Peyer's patch (tissue), 4 donors: ENCODE results near the gene NTN3. TPM values are rescaled to one million over a fixed set of nuclear protein-coding genes. Genes with fewer than 3 reads are reported as not detected.
A peak's percentile ranks its signal among the peaks of the same experiment; 100 is the strongest.

Source experiments
- DNase-seq, 3 donors: peaks; one replicate each; pipeline ENCODE4 v3.0.0-alpha.2; 2017 to 2019
- H3K27ac ChIP-seq, 4 donors: fragments of 200-600 bp; sonication (generic); one replicate each; pipeline ENCODE4 v1.5.1; 2016 to 2019
- H3K27me3 ChIP-seq, 2 donors: fragments of 200-600 bp; sonication (generic); one replicate each; pipeline ENCODE4 v1.5.1; 2019
- H3K36me3 ChIP-seq, 3 donors: fragments of 200-600 bp; sonication (generic); one replicate each; pipeline ENCODE4 v1.5.1; 2016 to 2019
- H3K4me1 ChIP-seq, 4 donors: fragments of 200-600 bp; sonication (generic); one replicate each; pipeline ENCODE4 v1.5.1; 2016 to 2019
- H3K4me3 ChIP-seq, 4 donors: fragments of 200-600 bp; sonication (generic); 1 replicate in 3 of 4; 2 replicates in 1 of 4; pipeline ENCODE4 v1.5.1; 2016 to 2019; ENCODE audit warnings: mild to moderate bottlenecking in 1 of 4
- H3K9me3 ChIP-seq, 4 donors: fragments of 200-600 bp; sonication (generic); one replicate each; pipeline ENCODE4 v1.5.1; 2016 to 2019; ENCODE audit warnings: mild to moderate bottlenecking in 1 of 4
- CTCF ChIP-seq, 6 experiments: fragments of 450-650 bp in 4 of 6; fragments of 200-600 bp in 2 of 6; sonication (generic) in 1 of 6; IDR thresholded peaks; one replicate each; pipeline ENCODE4 v1.5.1; 2017 to 2019; ENCODE audit warnings: antibody characterized with exemption in 6 of 6, mild to moderate bottlenecking in 3 of 6, moderate library complexity in 1 of 6
- POLR2A ChIP-seq, 2 donors: fragments of 450-650 bp; IDR thresholded peaks; one replicate each; pipeline ENCODE4 v1.5.1; 2017; ENCODE audit warnings: antibody characterized with exemption in 2 of 2, mild to moderate bottlenecking in 2 of 2, moderate library complexity in 2 of 2
- total RNA-seq, 4 donors: library from RNA; depleted of rRNA; stranded (reverse); fragments of >200 nt; gene quantifications; one replicate each; pipeline ENCODE4 v1.1.0, GENCODE V29; 2016

The NTN3 gene
- total RNA-seq, 4 donors from 2014 or later = not detected

- H3K27me3 ChIP-seq = no peaks in the 10 kb centered on the region
- H3K4me1 ChIP-seq = peaks cover 0 to 72% (median 42%) of the 10 kb centered on the region in 4 donors
- peaks cover 0 to 12% (median 0%) of the 10 kb centered on the region in 3 donors for H3K36me3 ChIP-seq
- H3K9me3 ChIP-seq = no peaks in the 10 kb centered on the region
- TF ChIP-seq POLR2A (IDR thresholded peaks at IDR 0.05) (no peak), CTCF (IDR thresholded peaks at IDR 0.05) (no peak)
- H3K27ac ChIP-seq = peak overlapping the region; percentile 96 to 100 (median 99)
- DNase-seq = no peak
- H3K4me3 ChIP-seq = peak overlapping the region; percentile 77 to 100 (median 92)
Measured at GRCh38 chr16:2515180-2515851, 44.2 kb downstream of the NTN3 start.

GRCh38 chr16:2516391-2517240 is 45.5 kb downstream of the NTN3 start:
- peaks cover 0 to 12% (median 0%) of the 10 kb centered on the region in 3 donors for H3K36me3 ChIP-seq

GRCh38 chr16:2517954-2518605 is 47.0 kb downstream of the NTN3 start:
- TF ChIP-seq CTCF (IDR thresholded peaks at IDR 0.05) = no peak
- no peak for TF ChIP-seq POLR2A (IDR thresholded peaks at IDR 0.05)
- no peak for DNase-seq
- H3K4me3 ChIP-seq = no peak overlapping the region
- peak overlapping the region in 3 of 4 donors; percentile 49 to 88 (median 85) for H3K27ac ChIP-seq
- peaks cover 0 to 17% (median 0%) of the 10 kb centered on the region in 3 donors for H3K36me3 ChIP-seq
- H3K4me1 ChIP-seq = peaks cover 0 to 64% (median 44%) of the 10 kb centered on the region in 4 donors
- no peaks in the 10 kb centered on the region for H3K27me3 ChIP-seq
- H3K9me3 ChIP-seq = no peaks in the 10 kb centered on the region

More at GRCh38 chr16:2516391-2517240, 45.5 kb downstream of the NTN3 start:
- DNase-seq = no peak
- Histone ChIP-seq H3K4me3 (peak overlapping the region in 3 of 4 donors; percentile 13 to 33 (median 15)), H3K27ac (peak overlapping the region; percentile 88 to 100 (median 99)), H3K4me1 (peaks cover 0 to 77% (median 48%) of the 10 kb centered on the region in 4 donors), H3K27me3 (no peaks in the 10 kb centered on the region), H3K9me3 (no peaks in the 10 kb centered on the region)
- no peak for TF ChIP-seq CTCF (IDR thresholded peaks at IDR 0.05)
- no peak for TF ChIP-seq POLR2A (IDR thresholded peaks at IDR 0.05)

GRCh38 chr16:2518823-2519710 is 48.0 kb downstream of the NTN3 start:
- DNase-seq = no peak
- no peaks in the 10 kb centered on the region for H3K27me3 ChIP-seq
- TF ChIP-seq POLR2A (IDR thresholded peaks at IDR 0.05) = no peak
- TF ChIP-seq CTCF (IDR thresholded peaks at IDR 0.05) = no peak
- H3K27ac ChIP-seq = peak overlapping the region; percentile 85 to 96 (median 88)
- H3K4me3 ChIP-seq = peak overlapping the region in 2 of 4 donors; percentile 68 to 91
- peaks cover under 1 to 68% (median 42%) of the 10 kb centered on the region in 4 donors for H3K4me1 ChIP-seq
- peaks cover 0 to 23% (median 0%) of the 10 kb centered on the region in 3 donors for H3K36me3 ChIP-seq
- H3K9me3 ChIP-seq = no peaks in the 10 kb centered on the region
